Measurements from ENCODE around the gene JAKMIP1.

JAKMIP1 gene

GRCh38 chr4:6071191-6071958 is 129.0 kb downstream of the JAKMIP1 start:
- no peak overlapping the region for H3K4me3 ChIP-seq (ENCODE audit: low read depth, low read length)
- H3K27ac ChIP-seq = no peak overlapping the region
- TF ChIP-seq CTCF (IDR thresholded peaks at IDR 0.05; ENCODE audit: low read depth, low read length) = no peak
- H3K36me3 ChIP-seq = no peaks in the 10 kb centered on the region
- DNase-seq = no peak
- no peaks in the 10 kb centered on the region for H3K27me3 ChIP-seq (ENCODE audit: insufficient read depth, low read depth, severe bottlenecking)
- H3K9me3 ChIP-seq (ENCODE audit: severe bottlenecking) = no peaks in the 10 kb centered on the region

- Histone ChIP-seq H3K36me3 (no peaks in the 10 kb centered on the region), H3K9me3 (ENCODE audit: severe bottlenecking) (no peaks in the 10 kb centered on the region), H3K27ac (no peak overlapping the region), H3K27me3 (ENCODE audit: insufficient read depth, low read depth, severe bottlenecking) (no peaks in the 10 kb centered on the region), H3K4me3 (ENCODE audit: low read depth, low read length) (no peak overlapping the region)
- no peak for TF ChIP-seq CTCF (IDR thresholded peaks at IDR 0.05; ENCODE audit: low read depth, low read length)
- no peak for DNase-seq
These were observed 130.3 kb downstream of the JAKMIP1 start for GRCh38 chr4:6069845-6070709.

GRCh38 chr4:6068986-6069385 is 131.4 kb downstream of the JAKMIP1 start:
- Histone ChIP-seq H3K36me3 (no peaks in the 10 kb centered on the region), H3K9me3 (ENCODE audit: severe bottlenecking) (no peaks in the 10 kb centered on the region), H3K27me3 (ENCODE audit: insufficient read depth, low read depth, severe bottlenecking) (no peaks in the 10 kb centered on the region), H3K4me3 (ENCODE audit: low read depth, low read length) (no peak overlapping the region), H3K27ac (no peak overlapping the region)
- TF ChIP-seq CTCF (IDR thresholded peaks at IDR 0.05; ENCODE audit: low read depth, low read length) = no peak
- DNase-seq = no peak

DNA sequence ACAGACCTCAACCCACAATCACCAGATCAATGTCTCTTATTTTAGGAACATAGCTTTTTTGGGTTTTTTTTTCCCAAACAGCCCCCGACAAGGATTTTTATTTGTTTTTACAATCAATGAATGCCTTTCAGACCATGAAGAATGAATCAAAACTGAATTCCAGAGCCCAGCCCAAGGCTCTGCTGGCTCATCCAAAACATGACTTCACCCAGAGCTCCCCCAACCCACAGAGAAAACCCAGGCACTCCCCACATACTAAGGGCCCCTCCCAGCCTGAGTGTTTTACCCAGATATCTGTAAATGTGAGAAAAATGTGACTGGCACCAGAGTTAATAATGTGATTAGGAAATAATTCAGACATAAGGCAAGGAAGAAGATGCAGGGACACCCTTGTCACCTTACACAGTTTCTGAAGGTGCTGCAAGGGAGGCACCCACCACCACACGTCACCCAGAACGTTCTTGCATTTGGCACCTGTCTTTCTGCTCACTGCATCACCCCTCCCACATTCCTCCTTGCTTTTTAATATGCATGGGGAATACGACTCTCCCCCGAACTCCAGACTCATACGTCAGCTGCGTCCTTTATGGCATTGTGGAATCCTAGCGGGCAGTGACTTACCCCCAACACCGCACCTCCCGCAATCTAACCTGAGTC is 134.3 kb downstream of the JAKMIP1 start:
- TF ChIP-seq CTCF (IDR thresholded peaks at IDR 0.05; ENCODE audit: low read depth, low read length) = no peak
- Histone ChIP-seq H3K27me3 (ENCODE audit: insufficient read depth, low read depth, severe bottlenecking) (no peaks in the 10 kb centered on the region), H3K9me3 (ENCODE audit: severe bottlenecking) (no peaks in the 10 kb centered on the region), H3K36me3 (peaks cover 7% of the 10 kb centered on the region), H3K27ac (no peak overlapping the region), H3K4me3 (ENCODE audit: low read depth, low read length) (no peak overlapping the region)
- DNase-seq = no peak

- H3K9me3 ChIP-seq (ENCODE audit: severe bottlenecking) = peaks cover 2% of the 10 kb centered on the region
- no peak for TF ChIP-seq CTCF (IDR thresholded peaks at IDR 0.05; ENCODE audit: low read depth, low read length)
- no peak overlapping the region for H3K4me3 ChIP-seq (ENCODE audit: low read depth, low read length)
- no peak for DNase-seq
- H3K27me3 ChIP-seq (ENCODE audit: insufficient read depth, low read depth, severe bottlenecking) = no peaks in the 10 kb centered on the region
- H3K36me3 ChIP-seq = peaks cover 10% of the 10 kb centered on the region
- no peak overlapping the region for H3K27ac ChIP-seq
These were observed 135.2 kb downstream of the JAKMIP1 start for GRCh38 chr4:6065166-6065565.
